ENCODE measurements around the gene GABBR2.

The GABBR2 gene

DNA sequence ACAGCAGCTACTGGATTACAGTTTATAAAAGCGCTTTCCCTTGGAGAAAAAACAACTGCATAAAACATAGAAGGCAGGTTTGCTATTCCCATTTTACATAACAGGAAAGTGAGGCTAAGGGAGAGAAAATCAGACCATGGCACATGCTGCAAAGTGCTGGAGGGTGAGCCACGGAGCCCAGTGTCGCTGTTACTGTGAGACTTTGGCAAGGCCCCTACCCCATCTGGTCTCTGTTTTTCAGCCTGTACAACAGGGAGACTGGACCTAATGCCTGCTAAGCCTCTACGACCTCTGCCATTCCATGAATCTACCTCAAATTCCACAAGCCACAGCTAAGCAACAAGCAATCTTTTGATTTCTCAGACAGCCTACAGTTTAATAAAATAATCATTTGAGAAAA is 139.2 kb downstream of the GABBR2 start:
- no peak for DNase-seq (ENCODE audit: low spot score)

GRCh38 chr9:98568909-98569469 is 139.7 kb downstream of the GABBR2 start:
- DNase-seq (ENCODE audit: low spot score): no peak

GRCh38 chr9:98568234-98568908 is 140.4 kb downstream of the GABBR2 start:
- no peak for DNase-seq (ENCODE audit: low spot score)

GRCh38 chr9:98567540-98568233 is 141.0 kb downstream of the GABBR2 start:
- no peak for DNase-seq (ENCODE audit: low spot score)

GRCh38 chr9:98565152-98566135 is 143.3 kb downstream of the GABBR2 start:
- DNase-seq (ENCODE audit: low spot score): no peak

GRCh38 chr9:98564714-98565113 is 144.0 kb downstream of the GABBR2 start:
- no peak for DNase-seq (ENCODE audit: low spot score)

DNA sequence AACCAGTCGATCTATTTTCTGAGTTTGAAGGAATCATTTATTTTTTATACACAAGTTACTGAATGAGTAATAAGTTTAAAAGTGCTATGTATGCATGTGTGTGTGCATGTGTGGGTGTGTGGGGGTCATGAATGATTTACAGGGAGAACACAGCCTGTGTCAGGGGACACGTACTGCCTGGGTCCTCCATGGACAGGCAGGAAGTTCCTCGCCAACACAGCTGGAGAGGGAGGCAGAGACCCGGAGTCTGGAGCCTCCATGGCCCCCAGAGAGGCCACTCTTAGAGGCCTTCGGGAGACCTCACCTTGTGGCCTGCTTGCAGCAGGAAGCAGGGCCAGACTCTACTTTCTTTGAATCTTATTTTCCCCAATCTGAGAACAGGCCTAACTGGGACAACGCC is 144.7 kb downstream of the GABBR2 start:
- no peak for DNase-seq (ENCODE audit: low spot score)

- no peak for DNase-seq (ENCODE audit: low spot score)
Observed at GRCh38 chr9:98563212-98563907, 145.4 kb downstream of the GABBR2 start.

- DNase-seq (ENCODE audit: low spot score): no peak
Observed at GRCh38 chr9:98559561-98559960, 149.2 kb downstream of the GABBR2 start.

GRCh38 chr9:98558575-98558974 is 150.2 kb downstream of the GABBR2 start:
- DNase-seq (ENCODE audit: low spot score): no peak

- DNase-seq (ENCODE audit: low spot score): no peak
Observed at GRCh38 chr9:98556511-98556910, 152.2 kb downstream of the GABBR2 start.

- no peak for DNase-seq (ENCODE audit: low spot score)
Observed at GRCh38 chr9:98555651-98556465, 152.9 kb downstream of the GABBR2 start.

DNA sequence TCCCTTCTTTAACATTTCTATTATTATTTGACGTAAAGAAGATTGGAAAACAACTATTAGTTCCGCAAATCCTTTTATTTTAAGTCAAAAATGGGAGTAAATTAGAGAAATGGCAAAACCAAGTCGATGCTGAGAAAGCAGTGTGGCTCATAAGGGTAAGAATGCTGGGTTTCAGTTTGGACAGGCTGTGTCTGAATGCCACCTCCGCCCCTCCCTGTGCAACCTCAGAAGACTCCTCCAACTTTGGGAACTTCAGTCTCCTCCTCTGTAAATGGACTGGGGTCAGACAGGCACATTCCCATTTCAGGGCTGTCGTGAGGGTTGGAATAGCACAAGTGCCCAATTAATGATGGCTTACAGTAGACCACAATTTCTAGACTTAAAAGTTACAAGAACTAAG is 154.0 kb downstream of the GABBR2 start:
- no peak for DNase-seq (ENCODE audit: low spot score)

- DNase-seq (ENCODE audit: low spot score): no peak
Observed at GRCh38 chr9:98552331-98552730, 156.4 kb downstream of the GABBR2 start.

DNA sequence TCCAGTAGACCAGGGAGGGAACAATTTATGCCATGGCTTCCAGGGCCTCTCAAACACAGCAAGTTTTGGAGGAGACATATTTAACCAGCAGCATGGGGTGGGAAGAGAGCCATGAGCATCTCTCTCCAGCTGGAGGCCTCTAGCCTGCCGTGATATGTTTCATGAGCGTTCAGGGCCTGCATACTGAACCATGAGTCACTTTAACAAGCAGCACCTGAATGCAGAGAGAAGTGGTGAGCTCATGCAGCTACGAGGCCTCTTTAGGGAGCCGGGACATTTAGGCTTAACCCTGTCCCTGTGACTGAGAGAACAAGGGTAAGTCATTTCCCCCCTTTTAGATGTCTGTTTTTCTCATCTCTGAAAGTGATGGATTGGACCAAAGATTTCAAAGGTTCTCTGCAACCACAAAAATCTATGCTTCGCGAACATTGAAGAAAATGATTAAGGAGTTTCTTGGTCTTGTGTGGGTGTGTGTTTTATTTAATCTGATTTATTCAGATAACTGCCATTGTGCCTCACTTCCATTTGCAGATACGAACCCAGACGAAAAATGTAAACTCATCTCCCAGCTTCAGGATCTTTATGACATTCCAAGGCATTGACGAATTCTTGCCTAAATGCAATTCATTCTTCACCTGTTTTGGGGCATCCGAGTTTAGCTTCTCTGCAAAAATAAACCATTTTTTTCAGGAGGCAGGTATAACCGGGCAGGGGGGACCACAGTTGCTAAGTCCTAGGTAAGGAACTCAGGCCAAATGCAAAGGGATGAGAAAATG is 157.0 kb downstream of the GABBR2 start:
- no peak for DNase-seq (ENCODE audit: low spot score)

- DNase-seq (ENCODE audit: low spot score): no peak
Observed at GRCh38 chr9:98550206-98550820, 158.4 kb downstream of the GABBR2 start.

- no peak for DNase-seq (ENCODE audit: low spot score)
Observed at GRCh38 chr9:98549401-98549800, 159.3 kb downstream of the GABBR2 start.

DNA sequence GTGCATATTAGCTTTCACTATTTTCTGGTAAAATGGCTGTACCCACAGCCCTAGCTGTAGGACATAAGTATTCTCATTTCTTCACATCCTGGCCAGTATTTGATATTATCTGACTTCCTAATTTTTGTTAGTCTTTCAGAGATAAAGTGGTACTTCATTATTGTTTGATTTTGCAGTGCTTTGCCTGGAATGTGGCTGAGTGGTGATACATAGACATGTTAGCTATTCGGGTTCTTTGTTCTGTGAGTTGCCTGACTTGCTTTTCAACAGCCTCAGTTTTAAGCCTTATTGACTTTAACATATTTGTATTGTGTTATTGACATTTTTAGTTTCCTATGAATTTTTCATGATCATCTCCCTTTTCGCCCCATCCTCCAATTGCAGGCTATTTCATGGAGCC is 161.1 kb downstream of the GABBR2 start:
- no peak for DNase-seq (ENCODE audit: low spot score)

- DNase-seq (ENCODE audit: low spot score): no peak
Observed at GRCh38 chr9:98545021-98545420, 163.7 kb downstream of the GABBR2 start.

Measured in left forelimb (tissue), 1 donor.